Measurements from ENCODE around the gene IFI27L1.

Gene IFI27L1, protein sequence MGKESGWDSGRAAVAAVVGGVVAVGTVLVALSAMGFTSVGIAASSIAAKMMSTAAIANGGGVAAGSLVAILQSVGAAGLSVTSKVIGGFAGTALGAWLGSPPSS

DNA sequence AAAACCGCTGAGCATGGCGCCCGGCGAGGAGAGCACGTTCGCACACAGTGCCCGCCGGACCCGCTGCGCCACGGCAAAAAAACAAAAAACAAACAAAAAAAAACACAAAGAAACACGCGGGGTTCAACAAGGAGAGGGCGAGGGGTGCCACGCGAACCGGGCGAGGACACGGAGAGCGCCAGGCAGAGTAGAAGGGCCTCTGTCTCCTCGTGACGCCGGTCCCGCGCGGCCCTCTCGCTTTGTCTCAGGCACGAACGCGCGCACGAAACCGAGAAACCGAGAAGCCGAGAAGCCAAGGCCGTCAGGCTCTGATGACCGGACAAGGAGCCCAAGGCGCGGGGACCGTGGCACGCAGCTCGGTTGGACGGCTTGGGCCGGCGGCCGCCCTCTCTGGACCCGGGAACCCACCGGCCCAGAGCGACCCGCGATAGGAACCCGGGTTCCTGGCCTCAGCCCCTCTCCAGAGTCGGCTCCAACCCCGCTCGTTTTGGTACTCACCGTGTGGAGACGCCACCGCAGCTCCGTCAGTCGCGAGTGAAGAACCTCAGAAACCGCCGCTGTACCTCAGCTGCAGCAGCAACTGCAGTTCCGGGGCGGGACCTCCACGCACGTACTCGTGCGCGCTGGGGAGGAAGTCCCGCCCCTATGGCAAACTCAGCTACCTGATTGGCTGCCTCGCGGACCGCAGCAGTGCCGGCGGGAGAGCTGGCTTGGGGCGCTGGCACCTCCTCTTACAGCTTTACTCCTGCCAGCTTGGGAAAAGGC lies at the start of gene IFI27L1, which contains the start of gene DDX24:
IFI27L1 (plus strand) TSS at position 690 of the 765 bp plus-strand sequence. CDS start 15,628 bp downstream, outside the sequence.
DDX24 (minus strand) TSS at position 582 of the 765 bp plus-strand sequence. CDS start 1,460 bp downstream, outside the sequence.
- peak; percentile 95 for DNase-seq (ENCODE audit: low read depth)
- TF ChIP-seq, protein P1, sequence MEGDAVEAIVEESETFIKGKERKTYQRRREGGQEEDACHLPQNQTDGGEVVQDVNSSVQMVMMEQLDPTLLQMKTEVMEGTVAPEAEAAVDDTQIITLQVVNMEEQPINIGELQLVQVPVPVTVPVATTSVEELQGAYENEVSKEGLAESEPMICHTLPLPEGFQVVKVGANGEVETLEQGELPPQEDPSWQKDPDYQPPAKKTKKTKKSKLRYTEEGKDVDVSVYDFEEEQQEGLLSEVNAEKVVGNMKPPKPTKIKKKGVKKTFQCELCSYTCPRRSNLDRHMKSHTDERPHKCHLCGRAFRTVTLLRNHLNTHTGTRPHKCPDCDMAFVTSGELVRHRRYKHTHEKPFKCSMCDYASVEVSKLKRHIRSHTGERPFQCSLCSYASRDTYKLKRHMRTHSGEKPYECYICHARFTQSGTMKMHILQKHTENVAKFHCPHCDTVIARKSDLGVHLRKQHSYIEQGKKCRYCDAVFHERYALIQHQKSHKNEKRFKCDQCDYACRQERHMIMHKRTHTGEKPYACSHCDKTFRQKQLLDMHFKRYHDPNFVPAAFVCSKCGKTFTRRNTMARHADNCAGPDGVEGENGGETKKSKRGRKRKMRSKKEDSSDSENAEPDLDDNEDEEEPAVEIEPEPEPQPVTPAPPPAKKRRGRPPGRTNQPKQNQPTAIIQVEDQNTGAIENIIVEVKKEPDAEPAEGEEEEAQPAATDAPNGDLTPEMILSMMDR (IDR thresholded peaks at IDR 0.05; ENCODE audit: low read length, missing control alignments), result no peak
- peak within 1 kb of the TSS; percentile 96 for H3K4me3 ChIP-seq (replicated peaks; ENCODE audit: low read depth, low read length)

DNA sequence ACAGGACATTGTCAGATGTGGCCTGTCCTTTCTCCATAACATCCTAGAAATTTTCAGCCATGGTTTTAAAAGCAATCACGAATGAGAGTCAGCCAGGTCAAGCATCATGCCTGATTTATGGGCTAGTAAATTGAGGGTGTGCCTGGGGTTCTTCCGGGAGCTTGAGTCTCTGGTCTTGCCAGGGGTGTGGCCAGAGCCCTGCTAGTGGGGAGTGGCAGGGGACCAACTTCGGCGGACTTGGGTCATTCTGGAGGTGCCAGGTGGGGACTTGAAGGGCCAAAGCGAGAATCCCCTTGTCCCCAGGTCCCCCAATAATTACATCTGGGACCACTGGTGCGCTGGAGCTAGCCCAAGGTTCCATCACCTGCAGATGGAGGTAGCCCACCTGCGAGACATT lies 49.2 kb upstream of the IFI27L1 start:
- TF ChIP-seq, protein P1 (IDR thresholded peaks at IDR 0.05; ENCODE audit: low read length, missing control alignments), result no peak
- H3K4me3 ChIP-seq (replicated peaks; ENCODE audit: low read depth, low read length), result no peak overlapping the region
- DNase-seq (ENCODE audit: low read depth), result no peak

DNA sequence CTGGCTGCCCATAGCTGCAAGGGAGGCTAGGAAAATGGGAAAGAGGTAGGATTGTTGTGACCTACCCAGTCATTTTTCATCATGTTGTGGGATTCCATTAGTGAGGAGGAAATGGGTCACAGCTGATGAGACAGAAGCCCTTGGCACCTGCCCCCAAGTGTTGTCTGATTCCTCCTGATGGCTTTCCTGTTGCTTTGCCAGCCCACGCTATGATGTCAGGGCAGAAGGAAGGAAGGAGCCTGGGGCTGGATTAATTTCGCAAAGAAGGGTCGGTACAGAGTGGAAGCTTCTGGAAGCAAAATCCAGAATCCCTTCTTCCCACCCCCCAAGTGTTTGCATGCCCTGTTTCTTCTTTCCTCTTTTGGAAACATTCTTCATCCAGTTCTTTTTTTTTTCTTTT lies 46.2 kb upstream of the IFI27L1 start:
- DNase-seq (ENCODE audit: low read depth), result no peak
- H3K4me3 ChIP-seq (replicated peaks; ENCODE audit: low read depth, low read length), result no peak overlapping the region
- TF ChIP-seq, protein P1 (IDR thresholded peaks at IDR 0.05; ENCODE audit: low read length, missing control alignments), result no peak

DNA sequence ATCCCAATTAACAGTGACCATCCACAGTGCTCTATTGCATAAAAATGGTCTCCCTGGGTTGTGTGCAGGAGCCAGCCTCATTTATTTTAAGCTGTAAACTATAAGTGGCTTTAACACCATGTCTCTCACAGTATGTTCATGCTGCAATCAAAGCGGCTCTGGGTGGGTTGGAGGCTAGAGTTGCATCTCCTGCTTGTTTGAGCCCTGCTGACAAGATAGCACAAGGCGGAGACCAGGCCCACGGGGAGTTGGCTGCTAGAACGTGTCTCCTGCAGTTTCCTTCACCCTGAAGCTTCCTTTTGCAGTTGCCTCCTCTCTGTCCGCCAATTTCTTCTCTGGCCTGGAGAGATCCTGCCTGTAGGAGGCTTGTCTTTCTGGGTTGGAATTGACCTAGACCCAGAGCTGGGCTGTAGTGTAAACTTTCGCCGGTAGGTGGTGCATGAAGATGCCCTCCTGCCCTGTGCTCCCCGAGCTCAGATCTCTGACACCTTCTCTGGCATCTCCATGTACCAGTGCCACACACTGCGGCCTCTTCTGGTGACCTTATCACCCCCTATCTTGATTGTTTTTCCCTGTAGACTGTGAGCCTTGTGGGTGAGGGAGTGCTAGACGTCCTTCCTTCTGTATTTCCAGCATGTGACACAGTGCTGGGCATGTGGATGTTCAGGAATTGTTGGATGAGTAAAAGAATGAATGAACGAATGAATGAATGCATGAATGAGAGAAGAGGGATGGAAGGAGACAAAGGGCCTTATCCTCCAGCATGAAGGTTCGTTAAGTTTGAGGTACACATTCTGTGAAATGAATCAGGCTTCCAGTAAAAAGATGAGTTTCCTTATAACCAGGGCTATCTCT lies 44.6 kb upstream of the IFI27L1 start:
- H3K4me3 ChIP-seq (replicated peaks; ENCODE audit: low read depth, low read length), result no peak overlapping the region
- TF ChIP-seq, protein P1 (IDR thresholded peaks at IDR 0.05; ENCODE audit: low read length, missing control alignments), result peak; percentile 95
- DNase-seq (ENCODE audit: low read depth), result peak; percentile 74

DNA sequence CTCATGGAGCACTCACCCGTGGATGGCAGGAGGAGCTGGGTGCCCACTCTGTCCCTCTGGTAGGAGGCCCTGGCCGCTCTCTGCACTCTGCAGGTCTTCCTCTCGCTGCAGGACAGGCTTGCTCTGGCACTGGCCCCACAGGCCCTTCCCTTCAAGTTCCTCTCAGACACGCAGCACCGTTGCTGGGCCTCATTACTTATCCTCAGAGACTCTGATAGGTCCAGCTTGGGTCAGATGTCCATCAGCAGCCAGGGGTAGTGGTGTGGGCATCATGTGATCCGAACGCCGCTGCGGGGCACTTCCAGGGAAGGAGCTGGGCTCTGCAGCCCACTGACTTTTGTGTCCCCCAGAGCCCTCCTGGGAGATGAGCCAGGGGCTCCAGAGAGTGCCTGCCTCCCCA lies 43.2 kb upstream of the IFI27L1 start:
- DNase-seq (ENCODE audit: low read depth), result no peak
- TF ChIP-seq, protein P1 (IDR thresholded peaks at IDR 0.05; ENCODE audit: low read length, missing control alignments), result no peak
- H3K4me3 ChIP-seq (replicated peaks; ENCODE audit: low read depth, low read length), result no peak overlapping the region

DNA sequence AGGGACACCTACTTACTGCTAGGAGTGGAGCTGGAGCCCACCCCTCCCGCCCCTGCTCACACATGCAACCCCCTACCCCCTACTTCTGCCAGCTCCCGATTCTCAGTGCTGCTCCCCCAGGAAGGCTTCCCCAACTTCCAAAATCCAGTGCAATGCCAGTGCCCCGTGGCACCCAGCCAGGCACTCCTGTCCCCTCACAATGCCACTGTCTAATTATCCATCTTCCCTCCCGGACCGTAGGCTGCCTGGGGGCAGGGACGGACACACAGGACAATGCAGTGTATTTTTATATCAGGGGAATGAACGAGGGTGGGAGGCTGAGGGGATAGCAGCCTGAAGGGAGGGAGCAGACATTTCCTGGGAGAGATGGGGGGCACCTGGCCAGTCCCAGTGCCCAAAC lies 42.6 kb upstream of the IFI27L1 start:
- H3K4me3 ChIP-seq (replicated peaks; ENCODE audit: low read depth, low read length), result no peak overlapping the region
- TF ChIP-seq, protein P1 (IDR thresholded peaks at IDR 0.05; ENCODE audit: low read length, missing control alignments), result no peak
- no peak for DNase-seq (ENCODE audit: low read depth)

All from fibroblast of pulmonary artery (primary cell).